ENCODE data around the gene ALS2. TPM values are rescaled to one million over a fixed set of nuclear protein-coding genes. Genes with fewer than 3 reads are reported as not detected.

The ALS2 gene
- total and polyA plus RNA-seq, 9 donors, result 6.1 to 18.5 (median 15.0) TPM

DNA sequence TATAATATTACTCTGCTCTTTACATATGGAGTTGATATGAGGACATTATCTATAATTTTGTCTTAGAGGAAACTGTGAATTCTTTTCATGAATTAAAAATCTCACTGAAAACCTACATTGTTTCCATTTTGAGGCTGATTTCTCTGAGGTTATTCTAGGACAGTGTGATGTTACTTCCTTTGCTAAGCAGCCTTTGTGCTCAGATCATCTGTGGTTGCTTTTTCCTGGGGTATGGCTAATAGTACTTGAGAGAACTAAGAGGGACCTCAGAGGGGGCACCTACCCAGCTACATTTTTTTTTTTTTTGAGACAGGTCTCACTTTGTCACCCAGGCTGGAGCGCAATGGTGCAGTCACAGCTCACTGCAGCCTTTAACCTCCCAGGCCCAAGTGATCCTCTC is 73.6 kb downstream of the ALS2 start:
- H3K9me3 ChIP-seq, result no peaks in the 10 kb centered on the region
- TF ChIP-seq, protein P1, sequence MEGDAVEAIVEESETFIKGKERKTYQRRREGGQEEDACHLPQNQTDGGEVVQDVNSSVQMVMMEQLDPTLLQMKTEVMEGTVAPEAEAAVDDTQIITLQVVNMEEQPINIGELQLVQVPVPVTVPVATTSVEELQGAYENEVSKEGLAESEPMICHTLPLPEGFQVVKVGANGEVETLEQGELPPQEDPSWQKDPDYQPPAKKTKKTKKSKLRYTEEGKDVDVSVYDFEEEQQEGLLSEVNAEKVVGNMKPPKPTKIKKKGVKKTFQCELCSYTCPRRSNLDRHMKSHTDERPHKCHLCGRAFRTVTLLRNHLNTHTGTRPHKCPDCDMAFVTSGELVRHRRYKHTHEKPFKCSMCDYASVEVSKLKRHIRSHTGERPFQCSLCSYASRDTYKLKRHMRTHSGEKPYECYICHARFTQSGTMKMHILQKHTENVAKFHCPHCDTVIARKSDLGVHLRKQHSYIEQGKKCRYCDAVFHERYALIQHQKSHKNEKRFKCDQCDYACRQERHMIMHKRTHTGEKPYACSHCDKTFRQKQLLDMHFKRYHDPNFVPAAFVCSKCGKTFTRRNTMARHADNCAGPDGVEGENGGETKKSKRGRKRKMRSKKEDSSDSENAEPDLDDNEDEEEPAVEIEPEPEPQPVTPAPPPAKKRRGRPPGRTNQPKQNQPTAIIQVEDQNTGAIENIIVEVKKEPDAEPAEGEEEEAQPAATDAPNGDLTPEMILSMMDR (IDR thresholded peaks at IDR 0.05), result no peak
- TF ChIP-seq EP300 (IDR thresholded peaks at IDR 0.05) (no peak), POLR2A (IDR thresholded peaks at IDR 0.05) (no peak)
- intact Hi-C loops (cut with DNase I), result no loop called here
- no peak overlapping the region for H3K27ac ChIP-seq
- no peak for DNase-seq
- no peak overlapping the region for H3K4me3 ChIP-seq
- WGBS, 3 donors, result 94 to 100% (median 96%) methylated on average over 1 of the region's 1 CpG
- no peaks in the 10 kb centered on the region for H3K4me1 ChIP-seq (ENCODE audit: insufficient read depth)
- H3K27me3 ChIP-seq, result no peaks in the 10 kb centered on the region
- no peaks in the 10 kb centered on the region for H3K36me3 ChIP-seq

DNA sequence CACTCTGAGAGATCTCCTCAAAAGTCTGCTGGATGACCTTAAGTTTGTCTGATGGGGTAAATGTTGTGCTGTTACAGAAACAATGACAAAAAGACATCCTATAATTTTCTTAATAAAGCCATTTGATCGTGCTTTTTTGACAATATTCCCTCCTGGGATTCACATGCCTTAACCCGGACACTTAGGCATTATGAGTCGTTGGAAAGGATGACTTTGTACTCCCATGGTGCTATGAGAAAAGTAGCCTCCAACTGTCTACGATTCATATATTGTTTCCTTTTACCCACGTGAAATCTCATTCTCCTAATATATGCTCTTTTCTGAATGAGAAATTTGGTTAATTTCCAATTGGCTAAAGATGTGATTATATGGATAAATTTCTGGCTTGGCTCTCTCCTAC is 76.2 kb downstream of the ALS2 start:
- Histone ChIP-seq H3K36me3 (no peaks in the 10 kb centered on the region), H3K27me3 (no peaks in the 10 kb centered on the region), H3K4me1 (ENCODE audit: insufficient read depth) (no peaks in the 10 kb centered on the region), H3K9me3 (no peaks in the 10 kb centered on the region), H3K27ac (no peak overlapping the region), H3K4me3 (no peak overlapping the region)
- TF ChIP-seq POLR2A (IDR thresholded peaks at IDR 0.05) (no peak), EP300 (IDR thresholded peaks at IDR 0.05) (no peak)
- TF ChIP-seq, protein P1 (IDR thresholded peaks at IDR 0.05), result no peak
- DNase-seq, result no peak
- intact Hi-C loops (cut with DNase I), result no loop called here
- 82 to 88% (median 86%) methylated on average over 5 of the region's 5 CpGs for WGBS, 3 donors

DNA sequence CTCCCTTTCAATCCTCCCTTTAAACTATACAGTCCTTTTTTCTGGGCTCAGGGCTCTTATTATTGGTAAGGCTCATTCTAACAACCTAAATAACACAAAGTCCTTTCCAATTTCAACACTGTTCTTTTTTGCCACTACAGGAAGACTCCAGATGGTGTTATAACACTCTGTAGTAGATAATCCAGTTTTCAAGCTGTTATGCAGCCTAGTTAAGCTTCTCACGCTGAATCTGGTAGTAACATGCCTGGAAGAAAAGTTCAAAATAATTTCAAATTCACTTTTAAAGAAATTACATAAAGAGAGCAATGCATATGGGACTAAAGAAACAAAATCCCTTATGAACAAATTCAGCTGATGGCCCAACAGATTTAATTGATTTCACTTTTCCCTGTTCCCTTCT is 79.1 kb downstream of the ALS2 start:
- H3K27ac ChIP-seq, result no peak overlapping the region
- H3K27me3 ChIP-seq, result no peaks in the 10 kb centered on the region
- intact Hi-C loops (cut with DNase I), result no loop called here
- H3K4me1 ChIP-seq (ENCODE audit: insufficient read depth), result peaks cover 6% of the 10 kb centered on the region
- H3K36me3 ChIP-seq, result no peaks in the 10 kb centered on the region
- WGBS, 3 donors, result 86 to 92% (median 88%) methylated on average over 1 of the region's 1 CpG
- H3K9me3 ChIP-seq, result no peaks in the 10 kb centered on the region
- no peak overlapping the region for H3K4me3 ChIP-seq
- TF ChIP-seq POLR2A (IDR thresholded peaks at IDR 0.05), result no peak
- no peak for TF ChIP-seq EP300 (IDR thresholded peaks at IDR 0.05)
- TF ChIP-seq, protein P1 (IDR thresholded peaks at IDR 0.05), result no peak
- DNase-seq, result no peak

DNA sequence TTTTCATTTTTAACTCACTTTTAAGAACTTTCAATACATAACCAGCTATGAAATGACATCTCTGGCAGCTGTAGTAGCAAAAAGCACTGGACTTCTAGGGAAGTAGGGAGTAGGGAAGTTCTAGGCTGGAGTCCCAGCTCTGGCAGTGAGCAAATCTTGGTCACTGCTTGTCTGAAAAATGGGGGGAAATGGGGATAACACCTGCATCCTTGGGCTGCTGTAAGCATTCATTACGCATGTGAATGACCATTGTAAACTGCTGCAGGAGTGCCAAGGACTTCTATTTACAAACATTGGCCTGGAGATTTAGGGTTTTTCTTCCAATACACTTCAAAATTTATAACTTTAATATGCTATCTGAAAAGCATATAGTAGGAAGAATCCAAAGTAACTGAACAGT is 81.3 kb downstream of the ALS2 start:
- H3K27ac ChIP-seq, result no peak overlapping the region
- no peak for DNase-seq
- H3K36me3 ChIP-seq, result no peaks in the 10 kb centered on the region
- H3K9me3 ChIP-seq, result no peaks in the 10 kb centered on the region
- intact Hi-C loops (cut with DNase I), result no loop called here
- WGBS, 3 donors, result 77 to 100% (median 82%) methylated on average over 1 of the region's 1 CpG
- H3K4me1 ChIP-seq (ENCODE audit: insufficient read depth), result peaks cover 6% of the 10 kb centered on the region
- no peak overlapping the region for H3K4me3 ChIP-seq
- TF ChIP-seq, protein P1 (IDR thresholded peaks at IDR 0.05), result no peak
- no peak for TF ChIP-seq EP300 (IDR thresholded peaks at IDR 0.05)
- no peak for TF ChIP-seq POLR2A (IDR thresholded peaks at IDR 0.05)
- no peaks in the 10 kb centered on the region for H3K27me3 ChIP-seq

Data from ovary (tissue), 9 donors.